ENCODE results near the gene PDS5A.
"Not testable (repeated sequence)": the region's sequence is repeated elsewhere in the genome, so short reads cannot be mapped to it uniquely, and the experiment has no call there.

PDS5A gene

DNA sequence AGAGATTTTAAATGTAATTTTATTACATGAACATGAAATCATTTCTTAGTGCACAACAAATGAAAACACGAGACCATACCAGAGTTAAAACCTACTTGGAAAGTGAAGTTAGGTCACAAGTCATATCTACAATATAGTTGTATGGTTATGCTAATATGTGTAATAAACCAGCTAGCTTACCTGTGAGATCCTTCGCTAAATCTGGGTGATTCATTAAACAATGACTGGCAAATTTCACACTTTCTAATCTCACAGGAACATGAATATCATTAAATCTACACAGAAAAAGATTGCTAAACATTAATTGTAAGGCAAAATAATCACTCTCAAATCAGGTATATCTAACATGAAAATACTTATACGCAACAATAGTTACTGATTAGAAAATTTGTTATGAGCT is 67.6 kb downstream of the PDS5A start:
- FAIRE-seq: no peak
- DNase-seq (ENCODE audit: extremely low spot score, insufficient read length, low read depth): no peak

- FAIRE-seq (no peak), DNase-seq (ENCODE audit: extremely low spot score, insufficient read length, low read depth) (no peak)
These were observed 69.4 kb downstream of the PDS5A start for GRCh38 chr4:39908284-39908683.

GRCh38 chr4:39905656-39906055 is 72.1 kb downstream of the PDS5A start:
- DNase-seq (ENCODE audit: extremely low spot score, insufficient read length, low read depth) (no peak), FAIRE-seq (no peak)

- not testable (repeated sequence) for DNase-seq (ENCODE audit: extremely low spot score, insufficient read length, low read depth); FAIRE-seq
These were observed 72.7 kb downstream of the PDS5A start for GRCh38 chr4:39905019-39905418.

DNA sequence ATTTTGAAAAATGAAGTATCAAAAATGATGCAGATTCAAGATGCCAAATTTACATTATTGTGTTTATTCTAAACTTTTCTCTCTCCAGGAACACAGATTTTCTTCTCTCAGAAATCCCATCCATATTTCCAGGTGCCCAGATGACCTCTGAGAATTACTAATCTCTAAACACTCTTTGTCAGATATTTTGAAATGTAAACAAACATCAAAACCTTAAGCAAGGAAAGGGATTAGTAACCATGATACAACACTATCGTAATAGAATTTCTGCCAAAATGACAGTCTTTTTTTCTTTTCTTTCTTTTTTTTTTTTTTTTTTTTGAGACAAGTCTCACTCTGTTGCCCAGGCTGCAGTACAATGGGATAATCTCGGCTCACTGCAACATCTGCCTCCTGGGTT is 76.7 kb downstream of the PDS5A start:
- FAIRE-seq (no peak), DNase-seq (ENCODE audit: extremely low spot score, insufficient read length, low read depth) (no peak)

- DNase-seq (ENCODE audit: extremely low spot score, insufficient read length, low read depth) (no peak), FAIRE-seq (no peak)
These were observed 78.4 kb downstream of the PDS5A start for GRCh38 chr4:39899291-39899690.

- FAIRE-seq: no peak
- no peak for DNase-seq (ENCODE audit: extremely low spot score, insufficient read length, low read depth)
These were observed 79.7 kb downstream of the PDS5A start for GRCh38 chr4:39898015-39898414.

DNA sequence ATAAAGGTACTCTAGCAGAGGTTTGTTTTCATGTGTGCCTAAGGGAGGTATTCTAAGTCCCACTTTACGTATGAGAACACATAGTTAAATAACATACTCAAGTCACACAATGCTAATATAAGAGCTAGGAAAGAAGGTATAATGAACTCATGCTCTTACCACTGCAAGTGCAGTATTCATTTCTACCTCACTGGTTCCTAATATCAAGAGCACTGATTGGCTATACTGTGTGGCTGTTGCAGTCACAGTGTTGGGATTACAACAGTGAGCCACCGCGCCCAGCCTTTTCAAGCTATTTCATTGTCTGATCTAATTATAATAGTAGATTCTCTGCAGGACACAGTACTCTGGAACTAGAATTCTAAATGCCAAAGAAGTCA is 84.0 kb downstream of the PDS5A start:
- FAIRE-seq: no peak
- no peak for DNase-seq (ENCODE audit: extremely low spot score, insufficient read length, low read depth)

DNA sequence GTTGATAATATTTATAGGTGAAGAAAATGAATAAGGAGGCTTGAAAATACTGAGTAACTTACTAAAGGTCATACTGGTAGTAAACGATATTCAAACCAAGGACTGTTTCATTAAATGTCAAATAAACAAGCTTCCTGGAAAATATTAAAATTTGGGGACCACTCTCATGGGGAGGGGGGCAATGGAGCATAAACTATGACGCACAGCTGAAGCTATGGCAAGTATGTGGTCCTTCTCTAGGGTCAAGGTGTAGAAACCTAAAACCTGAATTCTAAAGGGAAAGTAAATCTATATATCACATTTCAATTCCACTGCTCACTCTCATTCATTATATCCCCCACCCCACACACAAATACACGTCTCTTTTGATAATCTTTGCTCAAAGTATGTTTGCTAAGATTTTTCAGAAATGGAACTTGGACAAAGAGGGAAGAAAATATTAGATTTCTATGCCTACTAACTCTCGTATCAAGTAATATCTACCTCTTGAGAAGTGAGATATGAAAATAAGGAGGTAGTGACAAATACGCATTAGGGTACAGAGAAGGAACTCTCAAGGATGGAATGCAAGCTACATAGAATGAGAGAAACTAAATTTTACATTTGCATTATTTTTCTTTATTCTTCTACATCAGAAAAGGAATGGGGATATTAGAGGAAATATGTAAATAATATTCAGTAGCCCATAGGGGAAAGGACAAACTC is 84.6 kb downstream of the PDS5A start:
- no peak for FAIRE-seq
- DNase-seq (ENCODE audit: extremely low spot score, insufficient read length, low read depth): no peak

DNA sequence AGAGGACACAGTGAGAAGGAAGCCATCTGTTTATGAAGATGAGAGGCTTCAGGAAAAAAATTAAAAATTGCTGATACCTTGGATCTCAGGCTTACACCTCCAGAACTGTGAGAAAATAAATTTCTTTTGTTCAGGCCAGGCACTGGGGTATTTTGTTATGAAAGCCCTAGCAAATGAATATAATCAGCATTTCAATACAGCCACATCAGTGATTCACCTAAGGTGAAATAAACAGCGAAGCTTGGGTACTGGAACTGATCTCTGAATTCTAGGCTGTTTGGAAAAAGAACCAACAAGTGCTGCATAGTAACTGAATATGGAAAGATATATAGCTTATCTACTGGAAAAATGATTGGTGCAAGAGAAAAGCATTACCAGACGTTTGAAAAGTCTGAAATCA is 88.5 kb downstream of the PDS5A start:
- FAIRE-seq (no peak), DNase-seq (ENCODE audit: extremely low spot score, insufficient read length, low read depth) (no peak)

DNA sequence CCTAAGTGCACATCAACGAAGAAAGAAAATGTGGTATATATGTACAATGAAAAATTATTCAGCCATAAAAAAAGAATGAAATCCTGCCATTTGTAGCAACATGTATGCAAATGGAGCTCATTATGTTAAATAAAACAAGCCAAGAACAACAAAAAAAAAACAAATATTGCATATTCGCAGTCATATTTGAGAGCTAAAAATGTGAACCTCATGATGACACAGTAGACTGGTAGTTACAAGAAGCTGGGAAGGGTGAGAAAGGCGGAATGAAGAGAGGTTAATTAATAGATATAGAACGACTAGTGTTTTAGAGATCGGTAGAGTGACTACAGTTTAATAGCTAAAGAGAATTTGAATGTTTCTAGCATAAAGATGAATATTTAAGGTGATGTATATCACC is 89.2 kb downstream of the PDS5A start:
- FAIRE-seq (no peak), DNase-seq (ENCODE audit: extremely low spot score, insufficient read length, low read depth) (no peak)

DNA sequence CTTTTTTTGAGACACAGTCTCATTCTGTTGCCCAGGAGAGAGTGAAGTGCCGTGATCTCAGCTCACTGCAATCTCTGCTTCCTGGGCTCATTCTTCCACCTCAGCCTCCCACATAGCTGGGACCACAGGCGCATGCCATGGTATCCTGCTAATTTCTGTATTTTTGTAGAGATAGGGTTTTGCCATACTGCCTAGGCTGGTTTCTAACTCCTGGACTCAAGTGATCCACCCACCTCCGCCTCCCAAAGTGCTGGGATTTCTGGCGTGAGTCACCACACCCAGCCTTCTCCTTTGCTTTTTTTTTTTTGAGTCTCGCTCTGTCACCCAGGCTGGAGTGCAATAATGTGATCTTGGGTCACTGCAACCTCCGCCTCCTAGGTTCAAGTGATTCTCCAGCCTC is 94.1 kb downstream of the PDS5A start:
- FAIRE-seq (no peak), DNase-seq (ENCODE audit: extremely low spot score, insufficient read length, low read depth) (no peak)

- no peak for DNase-seq (ENCODE audit: extremely low spot score, insufficient read length, low read depth)
- no peak for FAIRE-seq
These were observed 95.9 kb downstream of the PDS5A start for GRCh38 chr4:39881789-39882188.

- FAIRE-seq: no peak
- DNase-seq (ENCODE audit: extremely low spot score, insufficient read length, low read depth): no peak
These were observed 99.7 kb downstream of the PDS5A start for GRCh38 chr4:39877971-39878370.

GRCh38 chr4:39873823-39874222 is 103.9 kb downstream of the PDS5A start:
- DNase-seq (ENCODE audit: extremely low spot score, insufficient read length, low read depth) (no peak), FAIRE-seq (peak; percentile 62)

DNA sequence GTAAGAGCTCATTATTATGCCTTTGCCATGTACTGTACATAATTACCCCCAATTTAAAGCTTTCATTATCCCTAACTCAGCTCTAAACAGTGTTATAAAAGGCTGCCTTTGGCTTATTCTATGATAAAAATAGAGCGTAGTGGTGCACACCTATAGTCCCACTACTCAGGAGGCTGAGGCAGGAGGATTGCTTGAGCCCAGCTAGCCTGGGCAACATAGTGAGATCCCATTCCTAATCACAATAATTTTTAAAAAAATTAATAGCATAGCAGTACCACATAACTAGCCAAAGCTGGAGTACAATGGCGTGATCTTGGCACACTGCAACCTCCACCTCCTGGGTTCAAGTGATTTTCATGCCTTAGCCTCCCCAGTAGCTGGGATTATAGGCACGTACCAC is 112.4 kb downstream of the PDS5A start:
- FAIRE-seq: no peak

GRCh38 chr4:39864391-39864790 is 113.3 kb downstream of the PDS5A start:
- DNase-seq (ENCODE audit: extremely low spot score, insufficient read length, low read depth) (no peak), FAIRE-seq (no peak)

More for the DNA sequence above, 112.4 kb downstream of the PDS5A start:
- DNase-seq (ENCODE audit: extremely low spot score, insufficient read length, low read depth): no peak

DNA sequence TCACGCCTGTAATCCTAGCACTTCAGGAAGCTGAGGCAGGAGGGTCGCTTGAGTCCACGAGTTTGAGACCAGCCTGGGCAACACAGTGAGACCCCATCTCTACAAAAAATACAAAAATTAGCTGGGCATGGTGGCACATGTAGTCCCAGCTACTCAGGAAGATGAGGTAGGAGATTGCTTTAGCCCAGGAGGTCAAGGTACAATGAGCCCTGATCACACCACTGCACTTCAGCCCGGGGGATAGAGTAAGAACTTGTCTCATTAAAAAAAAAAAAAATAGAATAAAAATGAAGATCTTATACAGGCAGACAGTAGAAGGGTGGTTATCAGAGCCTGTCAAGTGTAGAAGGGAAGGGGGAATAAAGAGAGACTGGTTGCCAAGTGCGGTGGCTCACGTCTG is 116.9 kb downstream of the PDS5A start:
- FAIRE-seq (no peak), DNase-seq (ENCODE audit: extremely low spot score, insufficient read length, low read depth) (no peak)

- no peak for FAIRE-seq
- DNase-seq (ENCODE audit: extremely low spot score, insufficient read length, low read depth): no peak
These were observed 121.7 kb downstream of the PDS5A start for GRCh38 chr4:39855909-39856512.

- DNase-seq (ENCODE audit: extremely low spot score, insufficient read length, low read depth): no peak
- no peak for FAIRE-seq
These were observed 125.1 kb downstream of the PDS5A start for GRCh38 chr4:39852636-39853035.

DNA sequence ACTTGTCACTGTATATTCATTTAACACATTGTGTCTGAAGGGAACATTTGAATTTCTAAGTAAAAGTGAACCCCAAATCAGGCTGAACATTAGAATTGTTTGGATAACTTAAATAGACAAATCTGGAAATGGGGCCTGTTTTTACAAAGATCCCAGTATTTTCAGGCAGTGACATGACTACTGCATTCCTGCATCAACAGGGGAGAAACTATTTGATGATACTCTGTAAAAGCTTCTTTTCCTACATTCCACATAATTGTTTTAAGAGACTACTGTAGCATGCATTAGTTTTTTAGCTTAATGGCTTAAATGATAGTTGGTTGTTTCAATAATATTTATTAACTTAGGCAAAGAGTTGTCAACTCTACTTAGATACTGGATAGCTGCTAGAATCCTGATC is 127.0 kb downstream of the PDS5A start:
- DNase-seq (ENCODE audit: extremely low spot score, insufficient read length, low read depth) (no peak), FAIRE-seq (no peak)

DNA sequence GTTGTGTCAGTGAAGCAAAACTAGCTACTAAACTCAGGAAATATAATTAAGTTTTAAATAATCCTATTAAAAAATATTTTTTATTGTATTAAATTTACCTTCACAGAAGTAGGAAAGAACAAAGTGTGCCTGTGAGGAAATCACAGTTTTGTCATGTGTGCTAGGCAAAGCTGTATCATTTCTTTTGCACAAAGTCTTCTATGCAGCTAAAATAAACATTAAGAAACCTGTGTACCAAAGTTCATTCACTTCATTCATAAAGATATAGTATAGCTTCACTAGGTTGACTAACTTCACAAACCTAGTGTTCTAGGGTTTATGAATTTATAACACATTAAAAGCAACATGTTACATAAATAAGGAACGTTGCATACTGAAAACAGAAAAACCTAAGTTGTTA is 131.0 kb downstream of the PDS5A start:
- DNase-seq (ENCODE audit: extremely low spot score, insufficient read length, low read depth) (no peak), FAIRE-seq (no peak)
